ENCODE data around the gene RANGAP1. TPM values are rescaled to one million over a fixed set of nuclear protein-coding genes. Genes with fewer than 3 reads are reported as not detected.

RANGAP1 gene
- total and polyA plus RNA-seq, 2 of the 8 experiments (the other 6 are each of a cell fraction or from before 2014, with no cell fraction given) = 121 to 171 TPM

GRCh38 chr22:41273128-41273527 is 12.9 kb downstream of the RANGAP1 start (continued):
- TF ChIP-seq FOSL1 (IDR thresholded peaks at IDR 0.05; ENCODE audit: insufficient read depth, low read depth, low read length) (no peak), BACH1 (IDR thresholded peaks at IDR 0.05; ENCODE audit: low read length) (no peak), TEAD4 (IDR thresholded peaks at IDR 0.05; ENCODE audit: low read depth, low read length) (no peak)
